ENCODE results near the gene P3R3URF.

GRCh38 chr1:46174448-46175231, 1.6 kb downstream of the P3R3URF start, which contains the start of gene TSPAN1:
- no peak for TF ChIP-seq EZH2 (IDR thresholded peaks at IDR 0.05; ENCODE audit: borderline replicate concordance, low read depth, low read length, severe bottlenecking)
- no peak for TF ChIP-seq CTCF (IDR thresholded peaks at IDR 0.05; ENCODE audit: extremely low read depth in 1 of 2, insufficient read depth in 1 of 2, low read depth in 1 of 2, low read length in 2 of 2)
- no peak for TF ChIP-seq POLR2A (IDR thresholded peaks at IDR 0.05; ENCODE audit: low read depth, low read length)
